Activated naive CD8-positive, alpha-beta T cell treated with anti-CD3 and anti-CD28 coated beads, Interleukin-2, amount 10 ng/mL, durations not matched to agents 7 days and 5 days (primary cell): Measurements from ENCODE around the gene C8G. TPM values are rescaled to one million over a fixed set of nuclear protein-coding genes. Genes with fewer than 3 reads are reported as not detected.

Source experiments
- ATAC-seq: fragments of 150-1000 bp; cut with Tn5 transposase; one replicate; pipeline ENCODE4 v1.10.0; 2021; ENCODE audit warnings: low read depth, moderate library complexity
- POLR2A ChIA-PET: fragments of 350-600 bp; sonication (Branson Sonifier 250); formaldehyde crosslinking; loops from one replicate; lab custom pipeline; 2021; ENCODE audit warnings: antibody characterized with exemption; lab: Charles Lee
- DNase-seq: peaks from one replicate; pipeline ENCODE4 v3.0.0; 2021
- H3K27ac Mint-ChIP-seq: one replicate; pipeline ENCODE4 v1.8.0; 2022; ENCODE audit warnings: mild to moderate bottlenecking, mixed read lengths
- H3K27me3 Mint-ChIP-seq: one replicate; pipeline ENCODE4 v1.8.0; 2022; ENCODE audit warnings: mild to moderate bottlenecking, moderate library complexity, mixed read lengths
- H3K36me3 Mint-ChIP-seq: one replicate; pipeline ENCODE4 v1.8.0; 2021; ENCODE audit warnings: mild to moderate bottlenecking, mixed read lengths
- H3K4me1 Mint-ChIP-seq: one replicate; pipeline ENCODE4 v1.8.0; 2021; ENCODE audit warnings: mixed read lengths
- H3K4me3 Mint-ChIP-seq: one replicate; pipeline ENCODE4 v1.8.0; 2022; ENCODE audit warnings: mild to moderate bottlenecking, moderate library complexity, mixed read lengths
- H3K9me3 Mint-ChIP-seq: one replicate; pipeline ENCODE4 v1.8.0; 2021; ENCODE audit warnings: mixed read lengths
- total RNA-seq, 2 experiments: library from RNA; stranded (reverse); gene quantifications; one replicate each; pipeline ENCODE4 v1.2.3, GENCODE V29; 2021

C8G gene
- total RNA-seq, 2 experiments from 2014 or later: 1.5 to 3.6 TPM

DNA sequence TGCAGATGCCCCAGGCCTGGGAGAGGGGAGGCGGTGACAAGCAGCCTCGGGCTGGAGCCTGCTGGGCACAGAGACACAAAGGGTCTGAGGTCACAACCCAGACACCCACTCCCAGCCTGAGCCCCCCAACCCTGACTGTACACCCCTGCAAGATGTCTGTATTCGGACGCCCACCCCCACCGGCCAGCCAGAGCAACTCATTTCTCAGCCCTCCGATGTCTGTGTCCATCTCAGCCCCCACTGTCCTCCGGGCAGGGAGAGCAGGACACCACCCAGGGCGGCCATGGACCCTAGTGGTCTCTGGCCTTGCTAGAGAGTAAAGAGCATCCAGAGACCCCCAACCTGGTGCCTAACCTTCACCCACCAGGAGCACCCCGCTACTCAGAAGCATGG, 10.9 kb downstream of the C8G start:
- Mint-ChIP-seq H3K9me3 (peaks cover 7% of the 10 kb centered on the region), H3K4me1 (peaks cover 4% of the 10 kb centered on the region), H3K27me3 (no peaks in the 10 kb centered on the region), H3K36me3 (peaks cover 3% of the 10 kb centered on the region), H3K27ac (no peak overlapping the region), H3K4me3 (no peak overlapping the region)
- ATAC-seq (no peak), DNase-seq (no peak)
- POLR2A ChIA-PET: no interaction called here

DNA sequence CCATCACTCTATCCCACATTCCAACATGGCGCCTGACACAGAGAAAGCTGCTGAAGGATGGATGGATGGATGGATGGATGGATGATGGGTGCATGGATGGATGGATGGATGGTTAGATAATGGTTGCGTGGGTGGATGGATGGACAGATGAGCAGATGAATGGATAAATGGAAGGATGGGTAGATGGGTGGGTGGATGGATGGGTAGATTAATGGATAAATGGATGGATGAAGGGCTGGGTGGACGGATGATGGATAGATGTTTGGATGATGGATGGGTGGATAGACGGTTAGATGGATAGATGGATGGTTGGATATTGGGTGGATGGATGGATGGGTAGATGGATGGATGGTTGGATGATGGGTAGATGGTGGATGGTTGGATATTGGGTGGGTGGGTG, 11.6 kb downstream of the C8G start:
- no peak for ATAC-seq
- H3K27ac Mint-ChIP-seq: peak overlapping the region; percentile 47

DNA sequence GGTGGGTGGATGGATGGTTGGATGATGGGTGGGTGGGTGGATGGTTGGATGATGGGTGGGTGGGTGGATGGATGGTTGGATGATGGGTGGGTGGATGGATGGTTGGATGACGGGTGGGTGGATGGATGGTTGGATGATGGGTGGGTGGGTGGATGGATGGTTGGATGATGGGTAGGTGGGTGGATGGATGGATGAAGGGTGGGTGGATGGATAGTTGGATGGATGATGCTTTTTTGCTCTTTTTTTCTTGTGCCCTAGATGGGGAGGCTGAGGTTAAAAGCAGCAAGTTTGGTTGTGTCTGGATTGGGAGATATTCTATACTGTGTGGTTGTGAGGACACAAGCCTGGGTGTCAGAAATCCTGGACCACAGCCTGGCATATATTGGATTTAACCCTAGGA, 12.4 kb downstream of the C8G start:
- Mint-ChIP-seq H3K27ac (no peak overlapping the region), H3K27me3 (no peaks in the 10 kb centered on the region), H3K4me1 (peaks cover 4% of the 10 kb centered on the region), H3K4me3 (no peak overlapping the region), H3K36me3 (peaks cover 3% of the 10 kb centered on the region), H3K9me3 (peaks cover 7% of the 10 kb centered on the region)
- ATAC-seq (no peak), DNase-seq (no peak)
- POLR2A ChIA-PET: no interaction called here

More for the DNA sequence above, 11.6 kb downstream of the C8G start:
- peaks cover 7% of the 10 kb centered on the region for H3K9me3 Mint-ChIP-seq
- DNase-seq: no peak
- H3K4me1 Mint-ChIP-seq: peaks cover 4% of the 10 kb centered on the region
- POLR2A ChIA-PET: no interaction called here
- peaks cover 3% of the 10 kb centered on the region for H3K36me3 Mint-ChIP-seq
- H3K27me3 Mint-ChIP-seq: no peaks in the 10 kb centered on the region
- no peak overlapping the region for H3K4me3 Mint-ChIP-seq

DNA sequence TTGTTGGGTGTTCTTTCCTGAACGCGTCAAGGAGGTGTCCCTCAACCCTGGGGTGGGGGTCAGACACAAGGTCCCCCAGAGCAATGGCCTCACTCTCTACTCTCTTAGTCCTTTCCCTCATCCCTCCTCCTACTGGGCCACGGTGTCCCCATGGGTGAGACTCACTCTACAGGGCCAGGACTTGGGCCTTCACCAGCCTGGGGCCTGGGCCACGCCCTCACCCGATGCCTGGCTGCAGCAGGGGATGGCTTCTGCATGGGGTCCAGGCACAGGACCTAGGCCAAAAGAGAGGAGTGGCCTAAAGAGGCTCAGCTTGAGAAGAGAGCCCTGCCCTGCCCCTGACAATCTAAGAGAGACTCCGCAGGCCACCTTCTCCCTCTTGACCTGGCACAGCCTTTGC, 12.9 kb downstream of the C8G start:
- H3K9me3 Mint-ChIP-seq: peaks cover 7% of the 10 kb centered on the region
- H3K27me3 Mint-ChIP-seq: no peaks in the 10 kb centered on the region
- H3K27ac Mint-ChIP-seq: no peak overlapping the region
- peaks cover 3% of the 10 kb centered on the region for H3K36me3 Mint-ChIP-seq
- no peak overlapping the region for H3K4me3 Mint-ChIP-seq
- DNase-seq: no peak
- no peak for ATAC-seq
- POLR2A ChIA-PET: no interaction called here
- peaks cover 6% of the 10 kb centered on the region for H3K4me1 Mint-ChIP-seq

DNA sequence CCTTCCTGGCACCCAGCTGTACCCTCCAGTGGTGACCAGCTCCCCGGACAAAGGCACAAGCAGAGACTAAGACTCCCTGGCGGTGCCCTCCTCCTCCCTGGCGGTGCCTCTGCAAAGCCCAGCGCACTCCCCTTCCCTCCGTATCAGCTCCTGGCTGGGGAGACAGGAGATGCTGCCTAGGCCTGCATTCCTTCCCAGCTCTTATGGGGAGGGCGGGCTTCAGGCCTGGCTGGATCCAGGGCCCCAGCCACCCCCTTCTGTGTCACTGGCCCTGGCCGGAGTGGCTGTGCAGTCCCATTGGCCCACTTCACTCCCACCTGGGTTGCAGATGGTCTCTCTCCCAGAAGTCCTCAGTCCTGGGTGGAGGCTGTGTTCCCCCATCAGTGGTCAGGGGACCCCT, 13.4 kb downstream of the C8G start:
- DNase-seq: no peak
- Mint-ChIP-seq H3K9me3 (peaks cover 7% of the 10 kb centered on the region), H3K4me1 (peaks cover 9% of the 10 kb centered on the region), H3K27ac (no peak overlapping the region), H3K27me3 (no peaks in the 10 kb centered on the region), H3K4me3 (no peak overlapping the region), H3K36me3 (peaks cover 3% of the 10 kb centered on the region)
- no peak for ATAC-seq
- POLR2A ChIA-PET: no interaction called here

DNA sequence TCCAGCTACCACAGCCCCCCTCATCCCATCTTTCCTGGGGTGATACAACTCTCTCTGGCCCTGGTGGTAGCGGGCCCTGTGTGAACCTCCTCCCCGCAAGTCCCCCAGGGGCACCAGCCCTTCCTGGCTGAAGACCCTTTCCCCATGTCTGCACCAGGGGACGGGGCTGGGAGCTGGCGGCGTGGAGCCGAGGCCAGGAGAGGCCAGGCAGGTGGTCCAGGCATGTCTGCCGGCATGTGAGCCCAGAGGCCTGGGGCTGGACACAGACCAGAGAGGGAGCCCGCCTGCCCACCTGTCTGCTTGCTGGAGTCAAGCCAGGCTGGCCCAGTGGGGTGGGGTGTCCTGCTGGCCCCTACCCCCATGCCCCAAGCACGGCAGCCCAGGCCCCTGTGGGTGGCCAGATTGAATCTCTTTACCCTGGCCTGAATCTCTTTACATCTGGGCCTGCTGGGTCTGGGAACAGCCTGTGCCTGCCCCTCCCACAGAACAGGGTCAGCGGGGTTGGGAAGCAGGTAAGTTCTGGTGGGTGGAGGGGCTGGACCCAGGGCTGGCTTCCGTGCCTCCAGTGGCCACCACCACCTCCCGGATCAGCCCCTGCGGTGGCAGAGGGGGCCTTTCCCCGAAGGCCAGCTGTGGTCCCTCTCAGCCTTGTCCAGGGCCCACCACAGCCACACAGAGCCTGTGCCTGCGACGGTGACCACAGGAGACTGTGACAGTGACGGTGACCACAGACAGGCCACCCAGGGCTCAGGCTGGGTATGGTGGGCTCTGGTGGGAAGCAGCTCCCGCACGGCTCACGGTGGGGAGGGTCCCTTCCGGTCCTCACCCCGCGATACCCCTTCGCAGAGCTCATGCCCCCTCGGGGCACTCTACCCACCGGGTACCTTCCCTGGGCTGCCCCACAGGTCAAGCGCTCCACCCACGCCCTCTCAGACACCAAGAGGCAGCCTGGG, 14.1 kb downstream of the C8G start:
- no peaks in the 10 kb centered on the region for H3K27me3 Mint-ChIP-seq
- H3K9me3 Mint-ChIP-seq: peaks cover 7% of the 10 kb centered on the region
- ATAC-seq (no peak), DNase-seq (no peak)
- peaks cover 3% of the 10 kb centered on the region for H3K36me3 Mint-ChIP-seq
- peaks cover 9% of the 10 kb centered on the region for H3K4me1 Mint-ChIP-seq
- no peak overlapping the region for H3K4me3 Mint-ChIP-seq
- POLR2A ChIA-PET: interaction anchor here (1.7 kb wide), 1 partner anchor 9 kb away, joined by 5 read pairs; no protein-coding TSS in a partner anchor
- H3K27ac Mint-ChIP-seq: peak overlapping the region; percentile 58

DNA sequence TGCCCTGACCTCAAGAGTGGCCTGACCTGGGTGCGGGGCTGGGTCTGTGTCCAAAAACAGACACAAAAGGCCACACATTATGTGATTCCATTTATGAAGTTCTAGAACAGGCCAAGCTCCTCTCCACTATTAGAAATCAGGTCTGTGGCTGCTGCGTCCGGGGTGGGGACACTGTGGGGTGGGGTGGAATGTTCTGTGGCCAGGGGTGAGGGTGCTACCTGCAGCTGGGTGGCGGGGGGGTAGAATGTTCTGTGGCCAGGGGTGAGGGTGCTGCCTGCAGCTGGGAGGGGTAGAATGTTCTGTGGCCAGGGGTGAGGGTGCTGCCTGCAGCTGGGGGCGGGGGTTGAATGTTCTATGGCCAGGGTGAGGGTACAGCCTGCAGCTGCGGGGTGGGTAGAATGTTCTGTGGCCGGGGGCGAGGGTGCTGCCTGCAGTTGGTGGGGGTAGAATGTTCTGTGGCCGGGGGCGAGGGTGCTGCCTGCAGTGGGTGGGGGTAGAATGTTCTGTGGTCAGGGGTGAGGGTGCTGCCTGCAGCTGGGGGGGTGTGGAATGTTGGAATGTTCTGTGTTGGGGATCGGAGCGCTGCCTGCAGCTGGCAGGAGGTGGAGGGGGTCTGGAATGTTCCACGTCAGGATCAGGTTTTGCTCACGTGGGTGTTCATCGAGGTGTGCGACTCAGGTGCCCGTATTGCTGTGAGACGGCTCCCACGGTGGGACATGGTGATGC, 15.3 kb downstream of the C8G start:
- ATAC-seq (peak; percentile 57), DNase-seq (no peak)
- peaks cover 7% of the 10 kb centered on the region for H3K9me3 Mint-ChIP-seq
- peaks cover 3% of the 10 kb centered on the region for H3K36me3 Mint-ChIP-seq
- no peaks in the 10 kb centered on the region for H3K27me3 Mint-ChIP-seq
- peak overlapping the region; percentile 83 for H3K27ac Mint-ChIP-seq
- H3K4me3 Mint-ChIP-seq: peak overlapping the region; percentile 39
- POLR2A ChIA-PET: interaction anchor here (1.7 kb wide), 1 partner anchor 10 kb away, joined by 5 read pairs; no protein-coding TSS in a partner anchor
- H3K4me1 Mint-ChIP-seq: peaks cover 9% of the 10 kb centered on the region

DNA sequence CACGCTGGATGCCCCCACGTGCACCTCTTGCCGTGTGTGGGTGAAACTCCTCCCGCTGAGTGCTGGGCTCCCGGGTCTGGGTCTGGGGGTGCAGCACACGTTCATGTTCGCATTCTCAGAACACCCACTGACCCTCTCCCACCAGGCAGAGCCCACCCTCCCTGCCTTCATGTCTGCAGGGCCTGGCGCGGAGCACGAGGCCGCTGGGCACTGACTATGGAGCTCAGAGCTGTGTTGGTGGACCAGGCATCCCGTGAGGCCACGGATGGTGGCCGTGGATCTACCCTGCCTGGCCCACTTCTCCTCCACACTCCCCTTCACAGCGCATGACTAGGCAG, 15.9 kb downstream of the C8G start:
- no peak for DNase-seq
- Mint-ChIP-seq H3K9me3 (peaks cover 7% of the 10 kb centered on the region), H3K27ac (no peak overlapping the region), H3K4me1 (peaks cover 12% of the 10 kb centered on the region), H3K27me3 (peaks cover 2% of the 10 kb centered on the region), H3K36me3 (peaks cover 3% of the 10 kb centered on the region), H3K4me3 (no peak overlapping the region)
- POLR2A ChIA-PET: interaction anchor here (2.0 kb wide), 1 partner anchor 33 kb away, joined by 4 read pairs; no protein-coding TSS in a partner anchor
- no peak for ATAC-seq

DNA sequence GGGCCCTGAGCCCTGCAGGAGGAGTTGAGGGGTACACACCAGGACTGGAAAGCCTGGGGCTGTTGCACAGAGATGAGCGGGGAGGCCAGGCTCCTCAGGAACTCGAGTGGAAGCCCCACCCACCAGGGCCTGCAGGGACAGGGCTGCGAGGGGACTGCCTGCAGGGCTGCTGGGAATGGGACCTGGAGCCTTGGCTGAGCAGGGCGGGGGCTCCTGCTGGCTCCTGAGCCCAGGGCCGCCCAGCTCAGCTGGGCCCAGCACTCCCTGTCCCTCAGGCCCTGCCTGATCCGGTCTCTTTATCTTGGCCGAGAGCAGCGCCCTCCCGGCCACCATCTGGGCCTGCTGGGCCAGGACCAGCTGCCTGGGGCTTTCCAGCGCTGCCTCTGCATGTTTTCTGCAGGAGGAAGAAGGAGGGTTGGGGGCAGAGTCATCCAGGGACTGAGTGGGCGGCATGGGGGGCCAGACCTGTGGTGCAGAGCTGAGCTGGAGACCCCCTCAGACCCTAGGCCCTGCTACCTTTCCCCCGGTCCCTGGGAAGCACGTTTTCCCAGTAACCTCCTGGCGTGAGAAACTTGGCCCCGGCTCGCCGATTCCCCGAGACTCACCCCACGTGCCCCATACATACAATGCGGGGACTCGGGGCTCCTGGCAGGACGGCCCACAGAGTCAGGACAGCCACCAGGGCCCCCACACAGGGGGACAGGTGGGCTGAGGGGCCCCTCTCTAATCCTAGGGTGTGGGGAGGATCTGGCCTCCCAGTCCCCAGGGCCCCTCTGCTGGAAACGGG, 16.4 kb downstream of the C8G start:
- H3K36me3 Mint-ChIP-seq: peaks cover 3% of the 10 kb centered on the region
- peaks cover 6% of the 10 kb centered on the region for H3K9me3 Mint-ChIP-seq
- peaks cover 2% of the 10 kb centered on the region for H3K27me3 Mint-ChIP-seq
- no peak for DNase-seq
- no peak overlapping the region for H3K4me3 Mint-ChIP-seq
- POLR2A ChIA-PET: interaction anchor here (2.0 kb wide), 1 partner anchor 32 kb away, joined by 4 read pairs; no protein-coding TSS in a partner anchor
- peaks cover 18% of the 10 kb centered on the region for H3K4me1 Mint-ChIP-seq
- ATAC-seq: no peak
- no peak overlapping the region for H3K27ac Mint-ChIP-seq

DNA sequence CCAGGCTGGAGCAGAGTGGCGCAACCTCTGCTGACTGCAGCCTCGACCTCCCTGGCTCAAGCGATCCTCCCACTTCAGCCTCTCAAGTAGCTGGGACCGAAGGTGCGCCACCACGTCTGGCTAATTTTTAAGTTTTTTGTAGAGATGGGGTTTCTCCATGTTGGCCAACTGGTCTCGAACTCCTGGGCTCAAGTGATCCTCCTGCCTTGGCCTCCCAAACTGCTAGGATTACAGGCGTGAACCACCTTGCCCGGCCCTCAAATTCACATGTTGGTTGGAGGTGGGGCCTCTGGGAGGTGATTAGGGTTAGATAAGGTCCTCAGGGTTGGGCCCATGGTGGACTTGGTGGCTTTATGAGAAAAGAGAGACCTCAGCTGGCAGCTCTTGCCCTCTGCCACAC, 17.1 kb downstream of the C8G start:
- Mint-ChIP-seq H3K9me3 (peaks cover 2% of the 10 kb centered on the region), H3K4me3 (no peak overlapping the region), H3K27ac (no peak overlapping the region), H3K27me3 (peaks cover 2% of the 10 kb centered on the region), H3K4me1 (peaks cover 19% of the 10 kb centered on the region), H3K36me3 (no peaks in the 10 kb centered on the region)
- POLR2A ChIA-PET: interaction anchor here (2.0 kb wide), 1 partner anchor 31 kb away, joined by 4 read pairs; no protein-coding TSS in a partner anchor
- ATAC-seq (no peak), DNase-seq (no peak)

DNA sequence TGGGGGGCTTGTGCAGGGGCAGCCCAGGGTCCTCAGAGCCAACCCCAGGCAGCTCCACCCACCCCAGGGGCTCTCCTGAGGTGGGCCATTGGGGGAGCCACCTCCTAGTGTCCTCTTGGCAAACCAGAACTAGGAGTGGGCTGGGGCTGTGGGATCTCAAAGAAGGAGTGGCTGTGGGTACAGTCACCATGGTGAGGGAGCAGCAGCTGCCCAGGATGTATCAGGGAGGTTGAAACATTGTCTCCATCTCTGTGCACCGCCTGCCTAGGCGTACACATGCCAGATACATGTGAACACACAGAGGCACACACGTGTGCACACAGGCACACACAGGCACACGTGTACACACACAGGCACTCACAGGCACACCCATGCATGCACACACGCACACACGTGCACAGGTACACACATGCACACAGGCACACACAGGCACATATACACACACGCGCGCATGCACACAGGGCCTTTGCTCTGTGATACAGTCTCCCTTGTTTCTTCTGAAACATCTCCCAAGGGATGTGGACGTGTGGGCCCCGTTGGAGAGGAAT, 17.7 kb downstream of the C8G start:
- DNase-seq (no peak), ATAC-seq (no peak)
- Mint-ChIP-seq H3K27ac (no peak overlapping the region), H3K27me3 (peaks cover 3% of the 10 kb centered on the region), H3K9me3 (no peaks in the 10 kb centered on the region), H3K4me1 (peaks cover 19% of the 10 kb centered on the region), H3K4me3 (no peak overlapping the region), H3K36me3 (no peaks in the 10 kb centered on the region)
- POLR2A ChIA-PET: interaction anchor here (0.5 to 2.0 kb wide), 2 partner anchors 30 to 31 kb away, joined by 3 to 4 read pairs; no protein-coding TSS in a partner anchor

DNA sequence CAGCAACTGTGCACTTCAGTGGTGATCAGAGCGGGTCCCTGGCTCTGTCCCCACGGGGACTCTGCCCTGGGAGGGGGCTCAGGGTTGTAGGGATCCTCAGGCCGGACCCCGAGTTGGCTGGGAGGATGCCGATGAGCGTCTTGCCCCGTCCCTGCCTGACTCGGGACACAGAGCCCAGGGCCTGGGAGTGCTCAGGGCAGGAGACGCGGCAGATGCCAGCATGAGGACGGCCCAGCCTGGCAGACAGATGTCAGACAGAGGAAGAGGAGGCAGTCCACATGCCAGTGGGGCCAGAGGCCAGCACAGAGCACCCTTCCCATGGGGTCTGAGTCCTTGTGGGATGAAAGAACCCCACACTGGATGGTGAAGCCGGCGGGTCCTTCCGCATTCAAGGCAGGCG, 18.3 kb downstream of the C8G start:
- DNase-seq (no peak), ATAC-seq (no peak)
- Mint-ChIP-seq H3K27ac (no peak overlapping the region), H3K4me3 (no peak overlapping the region), H3K36me3 (no peaks in the 10 kb centered on the region), H3K9me3 (no peaks in the 10 kb centered on the region), H3K27me3 (peaks cover 3% of the 10 kb centered on the region), H3K4me1 (peaks cover 19% of the 10 kb centered on the region)
- POLR2A ChIA-PET: interaction anchor here (0.5 kb wide), 1 partner anchor 29 kb away, joined by 3 read pairs; no protein-coding TSS in a partner anchor
